CD4-positive, alpha-beta T cell treated with Interleukin-6 at 100 ng/mL for 8 hours (primary cell): Measurements from ENCODE around the gene EXD3.
"Not testable (repeated sequence)": the region's sequence is repeated elsewhere in the genome, so short reads cannot be mapped to it uniquely, and the experiment has no call there.

ENCODE experiments used
- DNase-seq: peaks from one replicate; pipeline ENCODE4 v3.0.0-alpha.2; 2020; ENCODE audit warnings: mixed read lengths, low spot score

EXD3 gene

DNA sequence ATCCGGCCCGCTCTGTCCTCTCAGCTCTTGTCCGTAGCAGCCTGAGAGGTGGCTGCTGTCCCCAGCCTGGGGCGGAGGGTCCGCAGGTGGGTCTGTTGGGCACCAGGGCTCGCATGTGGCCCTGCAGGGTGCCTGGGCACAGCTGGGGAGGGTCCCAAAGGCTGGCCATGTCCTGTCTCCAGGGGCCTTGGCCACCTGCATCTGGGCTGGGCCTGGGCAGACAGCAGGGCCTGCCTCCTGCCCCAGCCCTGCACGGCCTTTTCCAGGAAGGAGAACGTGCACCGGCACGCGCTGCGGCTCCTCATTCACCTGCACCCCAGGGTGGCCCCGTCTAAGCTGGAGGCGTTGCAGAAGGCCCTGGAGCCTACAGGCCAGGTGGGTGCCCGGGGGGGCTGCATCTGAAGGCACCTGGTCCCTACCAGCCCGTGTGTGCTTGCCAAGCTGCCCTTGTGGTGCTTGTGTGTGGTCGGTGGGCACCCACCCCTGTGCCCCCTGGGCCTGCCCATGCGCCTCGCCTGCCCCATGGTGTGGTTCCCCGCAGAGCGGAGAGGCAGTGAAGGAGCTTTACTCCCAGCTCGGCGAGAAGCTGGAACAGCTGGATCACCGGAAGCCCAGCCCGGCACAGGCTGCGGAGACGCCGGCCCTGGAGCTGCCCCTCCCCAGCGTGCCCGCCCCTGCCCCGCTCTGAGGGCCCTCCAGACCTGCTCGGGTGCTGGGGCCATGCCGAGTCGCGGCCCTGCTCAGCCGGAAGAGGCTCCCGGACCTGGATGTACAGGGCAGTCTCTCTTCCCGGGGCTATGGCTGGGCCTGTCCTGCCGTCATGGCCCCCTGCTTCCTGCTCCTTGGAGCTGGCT, 150.5 kb downstream of the EXD3 start:
- no peak for DNase-seq

GRCh38 chr9:137271696-137272076, 151.3 kb downstream of the EXD3 start:
- DNase-seq = no peak

DNA sequence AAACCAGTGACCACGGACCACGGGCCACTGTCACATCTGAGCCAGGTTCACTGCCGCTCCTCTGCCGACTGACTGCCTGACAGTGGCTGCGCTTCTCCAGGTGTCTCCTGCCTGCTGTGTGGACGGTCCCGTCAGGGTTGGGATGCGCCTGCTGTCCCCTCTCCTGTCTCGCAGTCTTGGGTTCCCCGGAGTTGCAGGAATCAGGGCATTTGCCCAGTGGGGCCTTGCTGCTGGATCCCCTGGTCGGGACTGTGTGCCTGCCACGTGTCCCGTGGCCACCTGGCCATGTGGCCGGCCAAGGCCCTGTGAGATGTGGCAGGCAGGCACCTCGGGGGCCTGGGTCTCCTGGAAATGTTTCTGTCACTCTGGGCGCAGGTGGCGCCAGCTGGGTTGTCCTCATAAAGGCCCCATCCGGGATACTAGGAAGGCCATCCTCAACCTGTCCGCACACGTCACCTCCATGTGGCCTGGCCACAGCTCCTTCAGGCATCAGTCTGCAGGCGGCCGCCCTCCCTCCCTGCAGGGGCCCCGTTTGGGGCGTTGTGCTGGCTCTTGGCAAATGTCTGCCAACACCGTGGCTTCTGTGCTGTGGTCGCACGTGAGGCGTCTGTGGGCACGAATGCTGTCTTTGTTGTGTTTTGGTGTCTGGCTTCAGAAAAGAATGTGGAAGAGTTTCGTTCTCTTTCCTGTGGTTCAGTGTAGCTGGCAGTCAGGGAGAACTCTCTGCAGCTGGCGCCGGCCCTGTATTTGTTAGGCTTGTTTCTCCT, 151.8 kb downstream of the EXD3 start:
- DNase-seq = peak; percentile 34

DNA sequence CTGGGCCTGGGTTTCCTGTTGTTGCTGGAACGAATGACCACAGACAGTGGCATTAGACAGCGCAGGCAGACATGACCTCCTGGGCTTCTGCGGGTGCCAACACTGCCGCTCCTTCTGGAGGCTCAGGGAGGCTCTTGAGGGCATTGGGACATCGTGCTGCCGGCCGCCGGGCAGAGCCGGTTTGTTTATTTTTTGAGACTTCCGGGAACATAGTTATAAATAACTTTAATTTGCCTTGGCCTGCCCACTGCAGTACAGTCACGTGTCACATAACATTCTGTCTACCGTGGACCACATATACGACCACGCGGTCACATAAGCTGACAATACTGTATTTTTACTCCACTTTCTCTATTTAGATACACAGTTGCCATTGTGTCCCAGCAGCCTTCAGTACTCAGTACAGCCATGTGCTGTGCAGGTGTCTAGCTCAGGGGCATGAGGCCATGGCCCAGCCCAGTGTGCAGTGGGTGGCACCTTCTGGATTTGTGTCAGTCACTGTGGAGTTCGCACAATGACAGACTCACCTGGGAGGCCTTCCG, 153.7 kb downstream of the EXD3 start:
- DNase-seq = no peak

DNA sequence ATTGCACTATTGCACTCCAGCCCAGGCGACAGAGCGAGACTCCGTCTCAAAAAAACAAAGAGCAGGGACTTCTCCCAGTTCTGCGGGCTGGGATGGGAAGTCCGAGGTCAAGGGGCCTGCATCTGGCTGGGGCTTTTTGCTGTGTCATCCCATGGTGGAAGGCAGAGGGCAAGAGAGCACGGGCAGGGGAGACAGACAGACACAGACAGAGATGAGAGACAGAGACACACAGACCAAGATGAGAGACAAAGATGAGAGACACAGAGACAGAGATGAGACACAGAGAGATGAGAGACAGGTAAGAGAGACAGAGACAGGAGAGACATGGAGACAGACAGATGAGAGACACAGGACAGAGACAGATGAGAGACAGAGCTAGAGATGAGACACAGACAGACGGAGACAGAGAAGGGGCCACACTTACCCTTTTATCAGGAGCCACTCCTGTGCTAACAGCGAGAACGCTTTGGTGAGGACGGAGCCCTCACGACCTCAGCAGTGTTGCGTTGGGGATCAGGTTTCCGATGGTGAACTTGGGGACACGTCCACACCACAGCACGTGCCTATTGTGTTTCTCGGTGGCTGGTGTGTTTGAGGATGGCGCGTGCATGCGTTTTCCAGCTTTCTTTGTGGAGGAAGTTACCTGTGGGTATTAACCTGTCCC, 154.3 kb downstream of the EXD3 start:
- no peak for DNase-seq

GRCh38 chr9:137267933-137268355, 155.0 kb downstream of the EXD3 start:
- DNase-seq = no peak

DNA sequence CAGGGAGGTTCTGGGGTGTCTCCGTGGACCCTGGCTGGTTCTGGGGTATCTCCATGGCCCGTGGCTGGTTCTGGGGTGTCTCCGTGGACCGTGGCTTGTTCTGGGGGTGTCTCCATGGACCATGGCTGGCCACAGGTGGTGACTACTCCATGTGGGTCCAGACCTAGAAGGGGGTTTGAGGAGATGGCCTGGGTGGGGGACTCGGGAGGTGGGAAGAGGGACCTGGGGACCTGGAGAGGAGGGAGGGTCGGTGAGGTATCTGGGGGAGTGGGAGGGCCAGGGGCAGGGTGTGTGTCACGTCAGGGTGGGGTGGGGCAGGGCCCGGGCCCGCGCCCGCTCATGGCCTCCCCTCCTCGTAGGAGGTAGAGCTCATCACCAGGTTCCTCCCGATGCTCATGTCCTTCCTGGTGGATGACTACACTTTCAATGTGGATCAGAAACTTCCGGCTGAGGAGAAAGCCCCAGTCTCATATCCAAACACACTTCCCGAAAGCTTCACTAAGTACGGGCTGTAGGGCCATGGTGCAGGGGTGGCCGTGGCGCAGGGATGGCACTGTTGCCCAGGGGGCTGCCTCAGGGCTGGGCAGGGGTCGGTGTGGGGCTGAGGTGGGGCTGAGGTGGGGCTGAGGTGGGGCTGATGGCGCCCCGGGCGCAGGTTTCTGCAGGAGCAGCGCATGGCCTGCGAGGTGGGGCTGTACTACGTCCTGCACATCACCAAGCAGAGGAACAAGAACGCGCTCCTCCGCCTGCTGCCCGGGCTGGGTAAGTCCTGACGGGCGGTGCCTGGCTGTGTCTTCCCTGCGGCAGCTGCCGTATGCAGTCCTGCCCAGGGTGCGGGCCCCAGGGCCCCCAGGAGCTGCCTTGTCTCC, 156.1 kb downstream of the EXD3 start:
- no peak for DNase-seq

GRCh38 chr9:137266162-137266527, 156.8 kb downstream of the EXD3 start:
- no peak for DNase-seq

- no peak for DNase-seq
These were observed 157.3 kb downstream of the EXD3 start for GRCh38 chr9:137265496-137266161.

DNA sequence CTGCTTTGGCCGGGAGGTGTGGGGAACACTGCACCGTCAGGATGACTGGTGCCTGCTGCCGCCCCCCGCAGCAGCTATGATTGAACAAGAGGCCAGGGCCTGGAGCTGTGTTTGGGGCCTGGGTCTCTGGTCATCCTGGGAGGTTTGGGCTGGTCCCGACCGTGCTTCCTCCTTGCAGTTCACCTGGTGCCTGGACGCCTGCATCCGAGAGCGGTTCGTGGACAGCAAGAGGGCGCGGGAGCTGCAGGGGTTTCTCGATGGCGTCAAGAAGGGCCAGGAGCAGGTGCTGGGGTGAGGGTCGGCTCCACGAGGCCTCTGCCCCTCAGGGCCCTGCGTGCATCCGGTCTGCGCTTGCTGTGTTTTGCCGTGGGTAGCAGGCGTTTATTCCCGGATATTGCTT, 158.9 kb downstream of the EXD3 start:
- no peak for DNase-seq

DNA sequence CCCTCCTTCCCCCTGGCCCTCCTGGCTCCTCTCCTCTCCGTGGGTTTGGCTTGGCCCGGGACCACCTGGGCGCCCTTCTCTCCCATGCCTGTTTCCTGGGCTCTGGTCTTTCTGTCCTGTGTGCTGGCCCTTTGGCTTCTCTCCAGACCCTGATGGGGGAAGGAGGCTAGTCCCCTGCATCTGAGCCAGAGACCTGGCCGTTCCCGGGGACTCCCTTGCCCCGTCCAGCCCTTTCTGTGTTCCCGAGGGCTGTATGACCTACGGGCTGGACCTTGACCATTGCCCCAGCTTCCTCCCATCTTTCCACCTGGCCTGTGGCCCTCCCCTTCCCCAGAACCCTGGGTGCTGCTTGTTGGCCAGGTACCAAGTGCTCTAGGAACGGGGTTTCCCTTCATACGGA, 159.5 kb downstream of the EXD3 start:
- no peak for DNase-seq

DNA sequence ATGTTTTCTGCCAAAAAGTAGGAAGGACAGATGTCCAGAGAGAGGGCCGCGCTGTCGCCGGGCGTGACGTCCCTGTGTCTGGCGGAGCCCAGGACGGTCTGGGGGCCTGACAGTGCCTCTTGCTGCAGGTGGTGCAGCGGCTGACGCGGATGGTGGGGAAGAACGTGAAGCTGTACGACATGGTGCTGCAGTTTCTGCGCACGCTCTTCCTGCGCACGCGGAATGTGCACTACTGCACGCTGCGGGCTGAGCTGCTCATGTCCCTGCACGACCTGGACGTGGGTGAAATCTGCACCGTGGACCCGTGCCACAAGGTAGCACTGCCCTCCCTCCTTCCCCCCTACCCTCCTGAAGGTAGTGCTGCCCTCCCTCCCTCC, 160.1 kb downstream of the EXD3 start:
- DNase-seq = no peak

DNA sequence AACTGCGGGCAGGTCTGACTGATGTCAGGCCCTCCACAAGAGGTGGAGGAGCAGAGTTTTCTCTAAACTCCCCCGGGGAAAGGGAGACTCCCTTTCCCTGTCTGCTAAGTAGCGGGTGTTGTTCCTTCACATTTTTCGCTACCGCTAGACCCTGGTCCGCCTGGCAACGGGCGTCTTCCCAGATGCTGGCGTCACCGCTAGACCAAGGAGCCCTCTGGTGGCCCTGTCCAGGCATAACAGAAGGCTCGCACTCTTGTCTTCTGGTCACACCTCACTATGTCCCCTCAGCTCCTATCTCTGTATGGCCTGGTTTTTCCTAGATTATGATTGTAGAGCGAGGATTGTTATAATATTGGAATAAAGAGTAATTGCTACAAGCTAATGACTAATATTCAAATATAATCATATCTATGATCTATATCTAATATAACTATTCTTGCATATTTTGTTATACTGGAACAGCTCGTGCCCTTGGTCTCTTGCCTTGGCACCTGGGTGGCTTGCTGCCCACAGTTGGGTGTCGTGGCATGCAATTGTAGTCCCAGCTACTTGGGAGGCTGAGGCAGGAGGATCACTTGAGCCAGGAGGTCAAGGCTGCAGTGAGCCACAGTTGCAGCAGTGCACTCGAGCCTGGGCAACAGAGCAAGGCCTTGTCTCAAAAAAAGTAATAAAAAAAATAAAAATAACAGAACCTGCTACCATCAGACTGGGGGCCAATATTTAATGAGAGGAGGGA, 160.6 kb downstream of the EXD3 start:
- not testable (repeated sequence) for DNase-seq
